ENCODE results near the gene PDE6G.
"Not testable (repeated sequence)": the region's sequence is repeated elsewhere in the genome, so short reads cannot be mapped to it uniquely, and the experiment has no call there.

The PDE6G gene

GRCh38 chr17:81641825-81642489 lies 14.4 kb downstream of the PDE6G start:
- no peak overlapping the region for H3K27ac ChIP-seq (ENCODE audit: low read length)
- peaks cover 0 to 6% of the 10 kb centered on the region in 2 donors for H3K4me1 ChIP-seq (ENCODE audit: control insufficient read depth in 1 of 2, insufficient read depth in 2 of 2, low read length in 2 of 2)
- H3K36me3 ChIP-seq (ENCODE audit: control insufficient read depth in 1 of 2, insufficient read depth in 2 of 2, low read length in 2 of 2): no peaks in the 10 kb centered on the region
- no peaks in the 10 kb centered on the region for H3K9me3 ChIP-seq (ENCODE audit: control insufficient read depth in 1 of 2, low read length in 2 of 2)
- H3K27me3 ChIP-seq (ENCODE audit: low read depth, low read length): peaks cover under 1% of the 10 kb centered on the region
- no peak overlapping the region for H3K4me3 ChIP-seq (ENCODE audit: low read depth in 1 of 2, low read length in 2 of 2)

GRCh38 chr17:81640011-81640410 lies 16.3 kb downstream of the PDE6G start:
- Histone ChIP-seq H3K4me3 (ENCODE audit: low read depth in 1 of 2, low read length in 2 of 2) (no peak overlapping the region), H3K4me1 (ENCODE audit: control insufficient read depth in 1 of 2, insufficient read depth in 2 of 2, low read length in 2 of 2) (peaks cover 7 to 19% of the 10 kb centered on the region in 2 donors), H3K27ac (ENCODE audit: low read length) (no peak overlapping the region), H3K36me3 (ENCODE audit: control insufficient read depth in 1 of 2, insufficient read depth in 2 of 2, low read length in 2 of 2) (peaks cover 0 to 4% of the 10 kb centered on the region in 2 donors), H3K27me3 (ENCODE audit: low read depth, low read length) (no peaks in the 10 kb centered on the region), H3K9me3 (ENCODE audit: control insufficient read depth in 1 of 2, low read length in 2 of 2) (no peaks in the 10 kb centered on the region)

GRCh38 chr17:81638683-81639082 lies 17.7 kb downstream of the PDE6G start:
- H3K27ac ChIP-seq (ENCODE audit: low read length): no peak overlapping the region
- no peak overlapping the region for H3K4me3 ChIP-seq (ENCODE audit: low read depth in 1 of 2, low read length in 2 of 2)
- H3K4me1 ChIP-seq (ENCODE audit: control insufficient read depth in 1 of 2, insufficient read depth in 2 of 2, low read length in 2 of 2): peaks cover 7 to 31% of the 10 kb centered on the region in 2 donors
- H3K9me3 ChIP-seq (ENCODE audit: control insufficient read depth in 1 of 2, low read length in 2 of 2): no peaks in the 10 kb centered on the region
- H3K27me3 ChIP-seq (ENCODE audit: low read depth, low read length): no peaks in the 10 kb centered on the region
- peaks cover 0 to 4% of the 10 kb centered on the region in 2 donors for H3K36me3 ChIP-seq (ENCODE audit: control insufficient read depth in 1 of 2, insufficient read depth in 2 of 2, low read length in 2 of 2)

- Histone ChIP-seq H3K4me3 (ENCODE audit: low read depth in 1 of 2, low read length in 2 of 2) (peak within 1 kb of the TSS; percentile 89 to 94), H3K27me3 (ENCODE audit: low read depth, low read length) (no peaks in the 10 kb centered on the region), H3K4me1 (ENCODE audit: control insufficient read depth in 1 of 2, insufficient read depth in 2 of 2, low read length in 2 of 2) (peaks cover 7 to 35% of the 10 kb centered on the region in 2 donors), H3K9me3 (ENCODE audit: control insufficient read depth in 1 of 2, low read length in 2 of 2) (no peaks in the 10 kb centered on the region), H3K27ac (ENCODE audit: low read length) (peak within 1 kb of the TSS; percentile 93), H3K36me3 (ENCODE audit: control insufficient read depth in 1 of 2, insufficient read depth in 2 of 2, low read length in 2 of 2) (peaks cover 0 to 4% of the 10 kb centered on the region in 2 donors)
These were observed 19.6 kb downstream of the PDE6G start, which contains the start of the genes NPLOC4 and TSPAN10 for GRCh38 chr17:81636505-81637288. TSS of gene NPLOC4 (minus strand) at chr17:81637112. CDS start at chr17:81636930, 182 bp downstream. TSS of gene TSPAN10 (plus strand) at chr17:81637196. CDS start at chr17:81642413, 5,217 bp downstream.

GRCh38 chr17:81635973-81636504 lies 20.3 kb downstream of the PDE6G start:
- Histone ChIP-seq H3K9me3 (ENCODE audit: control insufficient read depth in 1 of 2, low read length in 2 of 2) (no peaks in the 10 kb centered on the region), H3K27ac (ENCODE audit: low read length) (peak overlapping the region; percentile 93), H3K4me1 (ENCODE audit: control insufficient read depth in 1 of 2, insufficient read depth in 2 of 2, low read length in 2 of 2) (peaks cover 7 to 35% of the 10 kb centered on the region in 2 donors), H3K4me3 (ENCODE audit: low read depth in 1 of 2, low read length in 2 of 2) (peak overlapping the region; percentile 89 to 94), H3K36me3 (ENCODE audit: control insufficient read depth in 1 of 2, insufficient read depth in 2 of 2, low read length in 2 of 2) (peaks cover 0 to 4% of the 10 kb centered on the region in 2 donors), H3K27me3 (ENCODE audit: low read depth, low read length) (no peaks in the 10 kb centered on the region)

DNA sequence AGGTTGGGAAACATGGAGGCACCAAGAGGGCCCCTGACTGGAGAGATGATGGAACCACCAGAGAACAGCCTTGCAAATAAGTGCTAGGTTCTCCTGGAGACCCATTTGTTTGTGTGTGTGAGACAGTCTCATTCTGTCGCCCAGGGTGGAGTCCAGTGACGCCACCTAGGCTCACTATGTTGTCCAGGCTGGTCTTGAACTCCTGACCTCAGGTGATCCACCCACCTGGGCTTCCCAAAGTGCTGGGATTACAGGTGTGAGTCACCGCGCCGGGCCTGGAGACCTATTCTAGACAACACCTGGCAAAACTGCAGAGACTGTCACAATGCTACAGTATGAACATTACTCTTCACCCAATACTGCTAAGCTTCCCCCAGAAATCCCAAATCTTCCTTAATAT lies 20.9 kb downstream of the PDE6G start:
- Histone ChIP-seq H3K4me3 (ENCODE audit: low read depth in 1 of 2, low read length in 2 of 2) (peak overlapping the region; percentile 89 to 94), H3K27me3 (ENCODE audit: low read depth, low read length) (no peaks in the 10 kb centered on the region), H3K4me1 (ENCODE audit: control insufficient read depth in 1 of 2, insufficient read depth in 2 of 2, low read length in 2 of 2) (peaks cover 7 to 35% of the 10 kb centered on the region in 2 donors), H3K27ac (ENCODE audit: low read length) (no peak overlapping the region), H3K9me3 (ENCODE audit: control insufficient read depth in 1 of 2, low read length in 2 of 2) (no peaks in the 10 kb centered on the region), H3K36me3 (ENCODE audit: control insufficient read depth in 1 of 2, insufficient read depth in 2 of 2, low read length in 2 of 2) (peaks cover 0 to 4% of the 10 kb centered on the region in 2 donors)

GRCh38 chr17:81631482-81631881 lies 24.9 kb downstream of the PDE6G start:
- no peak overlapping the region for H3K4me3 ChIP-seq (ENCODE audit: low read depth in 1 of 2, low read length in 2 of 2)
- H3K27me3 ChIP-seq (ENCODE audit: low read depth, low read length): no peaks in the 10 kb centered on the region
- no peak overlapping the region for H3K27ac ChIP-seq (ENCODE audit: low read length)
- H3K4me1 ChIP-seq (ENCODE audit: control insufficient read depth in 1 of 2, insufficient read depth in 2 of 2, low read length in 2 of 2): peaks cover 7 to 29% of the 10 kb centered on the region in 2 donors
- H3K36me3 ChIP-seq (ENCODE audit: control insufficient read depth in 1 of 2, insufficient read depth in 2 of 2, low read length in 2 of 2): peaks cover 8 to 25% of the 10 kb centered on the region in 2 donors
- H3K9me3 ChIP-seq (ENCODE audit: control insufficient read depth in 1 of 2, low read length in 2 of 2): no peaks in the 10 kb centered on the region

DNA sequence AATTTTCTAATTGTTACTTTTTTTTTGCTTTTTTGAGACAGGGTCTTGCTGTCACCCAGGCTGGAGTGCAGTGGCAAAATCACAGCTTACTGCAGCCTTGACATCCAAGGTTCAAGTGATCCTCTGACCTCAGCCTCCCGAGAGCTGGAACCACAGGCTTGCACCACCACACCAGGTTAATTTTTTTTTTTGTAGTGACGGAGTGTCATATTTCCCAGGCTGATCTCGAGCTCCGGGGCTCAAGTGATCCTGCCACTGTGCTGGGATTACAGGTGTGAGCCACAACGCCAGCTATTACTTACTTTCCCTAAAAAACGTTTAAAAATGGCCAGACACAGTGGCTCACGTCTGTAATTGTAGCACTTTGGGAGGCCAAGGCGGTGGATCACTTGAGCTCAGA lies 26.1 kb downstream of the PDE6G start:
- H3K27ac ChIP-seq (ENCODE audit: low read length): no peak overlapping the region
- no peak overlapping the region for H3K4me3 ChIP-seq (ENCODE audit: low read depth in 1 of 2, low read length in 2 of 2)
- H3K36me3 ChIP-seq (ENCODE audit: control insufficient read depth in 1 of 2, insufficient read depth in 2 of 2, low read length in 2 of 2): peaks cover 16 to 35% of the 10 kb centered on the region in 2 donors
- no peaks in the 10 kb centered on the region for H3K27me3 ChIP-seq (ENCODE audit: low read depth, low read length)
- peaks cover under 1 to 18% of the 10 kb centered on the region in 2 donors for H3K4me1 ChIP-seq (ENCODE audit: control insufficient read depth in 1 of 2, insufficient read depth in 2 of 2, low read length in 2 of 2)
- no peaks in the 10 kb centered on the region for H3K9me3 ChIP-seq (ENCODE audit: control insufficient read depth in 1 of 2, low read length in 2 of 2)

DNA sequence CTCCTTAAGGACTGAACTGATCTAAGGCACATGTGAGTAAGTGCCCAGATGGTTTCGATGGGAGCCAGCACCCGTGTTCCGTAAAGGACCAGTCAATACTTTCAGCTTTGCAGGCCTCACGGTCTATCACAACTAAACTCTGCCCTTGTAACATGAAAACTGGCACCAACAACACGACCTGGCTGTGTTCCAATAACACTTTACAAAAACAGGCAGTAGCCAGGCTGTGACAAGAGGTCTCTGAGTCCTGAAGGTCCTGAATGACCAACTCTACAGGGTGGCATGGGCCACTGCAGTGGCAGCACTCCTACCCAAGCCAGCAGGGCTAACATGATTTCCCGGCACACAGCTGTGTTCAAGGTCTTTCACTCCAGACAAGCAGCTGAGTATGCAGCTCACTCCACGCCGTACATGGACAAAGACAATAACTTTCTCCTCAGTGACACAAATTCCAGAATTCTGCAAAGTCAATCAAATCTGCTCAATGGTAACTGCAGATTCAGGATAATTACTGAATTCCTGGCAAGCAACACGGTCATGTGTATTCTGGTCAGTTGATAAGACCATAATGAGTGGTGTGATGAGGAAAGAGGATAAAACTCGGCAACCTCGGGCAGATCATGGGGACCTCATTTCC lies 34.7 kb downstream of the PDE6G start:
- Histone ChIP-seq H3K36me3 (ENCODE audit: control insufficient read depth in 1 of 2, insufficient read depth in 2 of 2, low read length in 2 of 2) (peaks cover 33 to 61% of the 10 kb centered on the region in 2 donors), H3K27me3 (ENCODE audit: low read depth, low read length) (no peaks in the 10 kb centered on the region), H3K4me3 (ENCODE audit: low read depth in 1 of 2, low read length in 2 of 2) (no peak overlapping the region), H3K27ac (ENCODE audit: low read length) (no peak overlapping the region), H3K4me1 (ENCODE audit: control insufficient read depth in 1 of 2, insufficient read depth in 2 of 2, low read length in 2 of 2) (no peaks in the 10 kb centered on the region), H3K9me3 (ENCODE audit: control insufficient read depth in 1 of 2, low read length in 2 of 2) (no peaks in the 10 kb centered on the region)

DNA sequence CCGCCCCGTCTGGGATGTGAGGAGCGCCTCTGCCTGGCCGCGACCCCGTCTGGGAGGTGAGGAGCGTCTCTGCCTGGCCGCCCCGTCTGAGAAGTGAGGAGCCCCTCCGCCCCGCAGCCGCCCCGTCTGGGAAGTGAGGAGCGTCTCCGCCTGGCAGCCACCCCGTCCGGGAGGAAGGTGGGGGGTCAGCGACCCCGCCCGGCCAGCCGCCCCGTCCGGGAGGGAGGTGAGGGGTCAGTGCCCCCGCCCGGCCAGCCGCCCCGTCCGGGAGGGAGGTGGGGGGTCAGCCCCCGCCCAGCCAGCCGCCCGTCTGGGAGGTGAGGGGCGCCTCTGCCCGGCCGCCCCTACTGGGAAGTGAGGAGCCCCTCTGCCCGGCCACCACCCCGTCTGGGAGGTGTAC lies 38.0 kb downstream of the PDE6G start:
- peaks cover 21 to 41% of the 10 kb centered on the region in 2 donors for H3K36me3 ChIP-seq (ENCODE audit: control insufficient read depth in 1 of 2, insufficient read depth in 2 of 2, low read length in 2 of 2)
- H3K9me3 ChIP-seq (ENCODE audit: control insufficient read depth in 1 of 2, low read length in 2 of 2); H3K27me3 ChIP-seq (ENCODE audit: low read depth, low read length); H3K4me1 ChIP-seq (ENCODE audit: control insufficient read depth in 1 of 2, insufficient read depth in 2 of 2, low read length in 2 of 2); H3K4me3 ChIP-seq (ENCODE audit: low read depth in 1 of 2, low read length in 2 of 2); H3K27ac ChIP-seq (ENCODE audit: low read length): not testable (repeated sequence)

DNA sequence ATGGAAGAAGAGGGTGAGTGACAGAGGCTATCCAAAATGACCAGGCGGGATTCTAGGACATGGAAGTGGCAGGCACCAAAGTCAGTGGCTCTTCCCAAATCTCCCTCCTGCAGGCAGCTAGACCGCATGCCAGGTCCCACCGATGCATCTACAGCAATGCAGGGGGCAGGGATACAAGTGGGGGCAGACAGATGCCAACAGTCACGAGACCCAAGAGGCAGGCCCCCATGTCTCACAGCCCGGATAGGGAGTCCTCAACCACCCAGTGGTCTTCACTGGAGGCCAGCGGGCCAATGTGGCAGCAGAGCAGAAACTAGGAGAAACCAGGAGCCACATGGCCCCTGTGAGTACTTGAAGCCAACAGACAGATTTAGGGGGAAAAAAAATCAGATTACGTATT lies 39.5 kb downstream of the PDE6G start:
- Histone ChIP-seq H3K9me3 (ENCODE audit: control insufficient read depth in 1 of 2, low read length in 2 of 2) (no peaks in the 10 kb centered on the region), H3K36me3 (ENCODE audit: control insufficient read depth in 1 of 2, insufficient read depth in 2 of 2, low read length in 2 of 2) (peaks cover 28 to 47% of the 10 kb centered on the region in 2 donors)

More for the DNA sequence above, 39.5 kb downstream of the PDE6G start:
- H3K27ac ChIP-seq (ENCODE audit: low read length): no peak overlapping the region
- peaks cover 3 to 7% of the 10 kb centered on the region in 2 donors for H3K4me1 ChIP-seq (ENCODE audit: control insufficient read depth in 1 of 2, insufficient read depth in 2 of 2, low read length in 2 of 2)
- no peak overlapping the region for H3K4me3 ChIP-seq (ENCODE audit: low read depth in 1 of 2, low read length in 2 of 2)
- no peaks in the 10 kb centered on the region for H3K27me3 ChIP-seq (ENCODE audit: low read depth, low read length)
